Trophoblast cell (in vitro differentiated cells and primary cell): Measurements from ENCODE around the gene ZNF616.
"Not testable (repeated sequence)": the region's sequence is repeated elsewhere in the genome, so short reads cannot be mapped to it uniquely, and the experiment has no call there.

Experiments used
- DNase-seq, 2 donors: peaks; one replicate each; pipeline ENCODE4 v3.0.0-alpha.2; 2016
- H2AFZ ChIP-seq: 2 replicates; pipeline ENCODE4 v1.6.1; 2013; ENCODE audit warnings: low read length, moderate library complexity, mild to moderate bottlenecking; ENCODE audit not compliant: insufficient read depth, poor library complexity
- H2AK5ac ChIP-seq: 2 replicates; pipeline ENCODE4 v1.6.1; 2013; ENCODE audit warnings: mild to moderate bottlenecking, low read length
- H2BK120ac ChIP-seq: 2 replicates; pipeline ENCODE4 v1.6.1; 2013; ENCODE audit warnings: low read length, mild to moderate bottlenecking, moderate library complexity; ENCODE audit not compliant: insufficient read depth, poor library complexity
- H2BK12ac ChIP-seq: 2 replicates; pipeline ENCODE4 v1.6.1; 2013; ENCODE audit warnings: mild to moderate bottlenecking, low read length, moderate library complexity
- H2BK5ac ChIP-seq: 2 replicates; pipeline ENCODE4 v1.6.1; 2013; ENCODE audit warnings: low read length, low read depth, moderate library complexity, mild to moderate bottlenecking; ENCODE audit not compliant: poor library complexity
- H3K14ac ChIP-seq: 2 replicates; pipeline ENCODE4 v1.6.1; 2013; ENCODE audit warnings: mild to moderate bottlenecking, low read length
- H3K18ac ChIP-seq: 2 replicates; pipeline ENCODE4 v1.6.1; 2013; ENCODE audit warnings: mild to moderate bottlenecking, low read length
- H3K23ac ChIP-seq: 2 replicates; pipeline ENCODE4 v1.6.1; 2013; ENCODE audit warnings: low read length
- H3K27ac ChIP-seq: 2 replicates; pipeline ENCODE4 v1.5.1; 2013; ENCODE audit warnings: low read depth, mild to moderate bottlenecking, inconsistent platforms, low read length, moderate library complexity
- H3K27me3 ChIP-seq: 2 replicates; pipeline ENCODE4 v1.6.1; 2013; ENCODE audit warnings: inconsistent platforms, mild to moderate bottlenecking, low read length, moderate library complexity; ENCODE audit not compliant: insufficient read depth
- H3K36me3 ChIP-seq, 2 experiments: 1 replicate in 1 of 2; 2 replicates in 1 of 2; pipeline ENCODE4 v1.6.1; 2013; ENCODE audit warnings: low read length in 2 of 2, mild to moderate bottlenecking in 2 of 2, moderate library complexity in 1 of 2; ENCODE audit not compliant: insufficient read depth in 2 of 2, control insufficient read depth in 1 of 2
- H3K4ac ChIP-seq: 2 replicates; pipeline ENCODE4 v1.6.1; 2013; ENCODE audit warnings: low read depth, mild to moderate bottlenecking, low read length, moderate library complexity
- H3K4me1 ChIP-seq, 2 experiments: 1 replicate in 1 of 2; 2 replicates in 1 of 2; pipeline ENCODE4 v1.6.1; 2013; ENCODE audit warnings: low read length in 2 of 2, mild to moderate bottlenecking in 2 of 2, moderate library complexity in 1 of 2; ENCODE audit not compliant: insufficient read depth in 2 of 2, control insufficient read depth in 1 of 2
- H3K4me2 ChIP-seq: 2 replicates; pipeline ENCODE4 v1.6.1; 2013; ENCODE audit warnings: inconsistent platforms, mild to moderate bottlenecking, low read length, moderate library complexity
- H3K4me3 ChIP-seq: 2 replicates; pipeline ENCODE4 v1.5.1; 2013; ENCODE audit warnings: mild to moderate bottlenecking, low read depth, low read length, inconsistent platforms
- H3K79me1 ChIP-seq: one replicate; pipeline ENCODE4 v1.6.1; 2013; ENCODE audit warnings: low read length
- H3K79me2 ChIP-seq: 2 replicates; pipeline ENCODE4 v1.6.1; 2013; ENCODE audit warnings: low read length, mild to moderate bottlenecking; ENCODE audit not compliant: control insufficient read depth, insufficient read depth, poor library complexity
- H3K9ac ChIP-seq: 2 replicates; pipeline ENCODE4 v1.6.1; 2013; ENCODE audit warnings: mild to moderate bottlenecking, low read length
- H3K9me3 ChIP-seq: 2 replicates; pipeline ENCODE4 v1.6.1; 2013; ENCODE audit warnings: low read depth, mild to moderate bottlenecking, control low read depth, inconsistent platforms, low read length; ENCODE audit not compliant: insufficient read depth
- H4K12ac ChIP-seq: 2 replicates; pipeline ENCODE4 v1.6.1; 2013; ENCODE audit warnings: low read depth, mild to moderate bottlenecking, low read length, moderate library complexity
- H4K8ac ChIP-seq: 2 replicates; pipeline ENCODE4 v1.6.1; 2013; ENCODE audit warnings: low read depth, mild to moderate bottlenecking, low read length, moderate library complexity
- H4K91ac ChIP-seq: one replicate; pipeline ENCODE4 v1.6.1; 2013; ENCODE audit warnings: low read depth, mild to moderate bottlenecking, low read length, moderate library complexity
- WGBS: extraction: QIAGEN DNeasy Blood & Tissue Kit; methylation state at CpG from one replicate; pipeline ENCODE4 v1.1.7; 2013; ENCODE audit warnings: missing lambda C conversion rate; ENCODE audit not compliant: insufficient read length, insufficient coverage; ENCODE audit errors: extremely low coverage; 5-methylcytosine and 5-hydroxymethylcytosine counted together

ZNF616 gene

GRCh38 chr19:52102782-52103181 lies 37.0 kb downstream of the ZNF616 start:
- WGBS, result no CpG with 5 or more reads among the region's 1 CpG
- no peak overlapping the region for H2BK120ac ChIP-seq
- H3K18ac ChIP-seq, result no peak overlapping the region
- H3K79me1 ChIP-seq, result no peaks in the 10 kb centered on the region
- no peaks in the 10 kb centered on the region for H3K36me3 ChIP-seq
- H4K12ac ChIP-seq, result no peak overlapping the region
- DNase-seq, result no peak
- H3K4me2 ChIP-seq, result no peak overlapping the region
- H3K27ac ChIP-seq, result no peak overlapping the region
- H3K4me3 ChIP-seq, result no peak overlapping the region
- H3K4me1 ChIP-seq, result no peaks in the 10 kb centered on the region
- peaks cover 10% of the 10 kb centered on the region for H3K9me3 ChIP-seq
- H3K4ac ChIP-seq, result no peak overlapping the region
- no peak overlapping the region for H2BK5ac ChIP-seq
- no peak overlapping the region for H4K91ac ChIP-seq
- no peak overlapping the region for H2AK5ac ChIP-seq
- H3K23ac ChIP-seq, result no peak overlapping the region
- H2BK12ac ChIP-seq, result no peak overlapping the region
- H4K8ac ChIP-seq, result no peak overlapping the region
- H2AFZ ChIP-seq, result no peak overlapping the region
- H3K14ac ChIP-seq, result no peak overlapping the region
- H3K9ac ChIP-seq, result no peak overlapping the region
- no peaks in the 10 kb centered on the region for H3K79me2 ChIP-seq
- H3K27me3 ChIP-seq, result no peaks in the 10 kb centered on the region

- Histone ChIP-seq H3K14ac (no peak overlapping the region), H3K4ac (no peak overlapping the region), H2AFZ (no peak overlapping the region), H3K79me2 (no peaks in the 10 kb centered on the region), H2AK5ac (no peak overlapping the region), H3K4me3 (no peak overlapping the region), H4K12ac (no peak overlapping the region), H3K9me3 (peaks cover 10% of the 10 kb centered on the region), H3K4me1 (no peaks in the 10 kb centered on the region), H3K27ac (no peak overlapping the region), H3K36me3 (no peaks in the 10 kb centered on the region), H2BK12ac (no peak overlapping the region), H3K4me2 (no peak overlapping the region), H3K79me1 (no peaks in the 10 kb centered on the region), H2BK120ac (no peak overlapping the region), H2BK5ac (no peak overlapping the region), H3K27me3 (no peaks in the 10 kb centered on the region), H3K18ac (no peak overlapping the region), H3K23ac (no peak overlapping the region), H4K91ac (no peak overlapping the region), H3K9ac (no peak overlapping the region), H4K8ac (no peak overlapping the region)
- no peak for DNase-seq
- WGBS, result no CpG with 5 or more reads among the region's 2 CpGs
Measured at GRCh38 chr19:52101866-52102562, 37.7 kb downstream of the ZNF616 start.

- Histone ChIP-seq H3K18ac (no peak overlapping the region), H2BK120ac (no peak overlapping the region), H3K4me3 (no peak overlapping the region), H3K14ac (no peak overlapping the region), H4K91ac (no peak overlapping the region), H3K79me2 (peaks cover 5% of the 10 kb centered on the region), H3K27ac (no peak overlapping the region), H3K27me3 (no peaks in the 10 kb centered on the region), H3K79me1 (peaks cover 6% of the 10 kb centered on the region), H2BK5ac (no peak overlapping the region), H3K4me2 (no peak overlapping the region), H2AK5ac (no peak overlapping the region), H4K12ac (no peak overlapping the region), H2AFZ (no peak overlapping the region), H3K36me3 (no peaks in the 10 kb centered on the region), H4K8ac (no peak overlapping the region), H2BK12ac (no peak overlapping the region), H3K9me3 (peaks cover 9% of the 10 kb centered on the region), H3K9ac (no peak overlapping the region), H3K23ac (no peak overlapping the region), H3K4me1 (no peaks in the 10 kb centered on the region), H3K4ac (no peak overlapping the region)
- DNase-seq, result no peak
- no CpG with 5 or more reads among the region's 2 CpGs for WGBS
Measured at GRCh38 chr19:52099497-52100138, 40.1 kb downstream of the ZNF616 start.

GRCh38 chr19:52096416-52096815 lies 43.3 kb downstream of the ZNF616 start:
- not testable (repeated sequence) for H3K79me1 ChIP-seq, H2BK120ac ChIP-seq, H3K23ac ChIP-seq, H3K79me2 ChIP-seq, H3K14ac ChIP-seq, H2AFZ ChIP-seq, H4K8ac ChIP-seq, H2AK5ac ChIP-seq, H3K9ac ChIP-seq, H3K9me3 ChIP-seq, H3K4ac ChIP-seq, H2BK5ac ChIP-seq, H3K36me3 ChIP-seq, H3K18ac ChIP-seq, H3K27ac ChIP-seq, DNase-seq, H4K91ac ChIP-seq, H3K4me1 ChIP-seq, H3K27me3 ChIP-seq, H3K4me2 ChIP-seq, H4K12ac ChIP-seq, H3K4me3 ChIP-seq, H2BK12ac ChIP-seq
- WGBS, result no CpG with 5 or more reads among the region's 3 CpGs
